Fibroblast of pulmonary artery (primary cell): ENCODE measurements around the gene NRXN3.

Experiments
- DNase-seq: peaks from one replicate; pipeline ENCODE4 v3.0.0-alpha.2; 2010; ENCODE audit warnings: low read depth
- H3K4me3 ChIP-seq: replicated peaks from 2 replicates; pipeline ENCODE4 v1.5.1; 2011; ENCODE audit warnings: low read depth, mild to moderate bottlenecking, control low read depth, low read length, moderate library complexity
- CTCF ChIP-seq: IDR thresholded peaks from 2 replicates; pipeline ENCODE4 v1.5.1; 2011; ENCODE audit warnings: mild to moderate bottlenecking, control low read depth, low read length, inconsistent platforms; ENCODE audit errors: missing control alignments

NRXN3 gene

GRCh38 chr14:79663453-79663852 is 1493.3 kb downstream of the NRXN3 start:
- H3K4me3 ChIP-seq: no peak overlapping the region
- DNase-seq: no peak
- TF ChIP-seq CTCF: no peak

- H3K4me3 ChIP-seq: no peak overlapping the region
- TF ChIP-seq CTCF: no peak
- no peak for DNase-seq
Observed at GRCh38 chr14:79665556-79665955, 1495.4 kb downstream of the NRXN3 start.

- H3K4me3 ChIP-seq: no peak overlapping the region
- no peak for TF ChIP-seq CTCF
- DNase-seq: no peak
Observed at GRCh38 chr14:79668951-79669350, 1498.8 kb downstream of the NRXN3 start.

GRCh38 chr14:79670811-79671210 is 1500.6 kb downstream of the NRXN3 start:
- no peak for DNase-seq
- no peak for TF ChIP-seq CTCF
- H3K4me3 ChIP-seq: no peak overlapping the region

- DNase-seq: no peak
- no peak for TF ChIP-seq CTCF
Observed at GRCh38 chr14:79680087-79680486, 1509.9 kb downstream of the NRXN3 start.

GRCh38 chr14:79686196-79686595 is 1516.0 kb downstream of the NRXN3 start:
- no peak for DNase-seq
- H3K4me3 ChIP-seq: no peak overlapping the region
- no peak for TF ChIP-seq CTCF

More at GRCh38 chr14:79680087-79680486, 1509.9 kb downstream of the NRXN3 start:
- no peak overlapping the region for H3K4me3 ChIP-seq

- H3K4me3 ChIP-seq: no peak overlapping the region
- no peak for DNase-seq
- TF ChIP-seq CTCF: no peak
Observed at GRCh38 chr14:79690960-79691359, 1520.8 kb downstream of the NRXN3 start.
